KMS-11 (cell line): ENCODE data around the gene RAB26.

Experiments used
- H2AFZ ChIP-seq: fragments of 200-600 bp; sonication (generic); 2 replicates; pipeline ENCODE4 v1.6.1; 2016; ENCODE audit warnings: antibody characterized with exemption, mixed run types, low read depth
- H3K27ac ChIP-seq: fragments of 200-600 bp; sonication (generic); 2 replicates; pipeline ENCODE4 v1.6.1; 2016; ENCODE audit warnings: mild to moderate bottlenecking, mixed run types
- H3K27me3 ChIP-seq: fragments of 200-600 bp; sonication (generic); 2 replicates; pipeline ENCODE4 v1.6.1; 2017; ENCODE audit warnings: mild to moderate bottlenecking, low read depth, mixed run types, moderate library complexity; ENCODE audit not compliant: insufficient read depth
- H3K36me3 ChIP-seq: fragments of 200-600 bp; sonication (generic); 2 replicates; pipeline ENCODE4 v1.6.1; 2017; ENCODE audit warnings: mild to moderate bottlenecking, mixed run types; ENCODE audit not compliant: insufficient read depth
- H3K4me1 ChIP-seq: fragments of 200-600 bp; sonication (generic); 2 replicates; pipeline ENCODE4 v1.6.1; 2016; ENCODE audit warnings: mild to moderate bottlenecking, low read depth, mixed run types; ENCODE audit not compliant: poor library complexity, severe bottlenecking
- H3K4me2 ChIP-seq: fragments of 200-600 bp; sonication (generic); 2 replicates; pipeline ENCODE4 v1.7.0; 2016; ENCODE audit warnings: mild to moderate bottlenecking, mixed run types
- H3K4me3 ChIP-seq: fragments of 200-600 bp; sonication (generic); IDR thresholded peaks from 2 replicates; pipeline ENCODE4 v1.6.1; 2017; ENCODE audit warnings: low read depth, low read length, mixed read lengths; ENCODE audit not compliant: insufficient read depth
- H3K79me2 ChIP-seq: fragments of 200-600 bp; sonication (generic); 2 replicates; pipeline ENCODE4 v1.6.1; 2016; ENCODE audit warnings: low read depth, mixed run types; ENCODE audit not compliant: insufficient read depth
- H3K9ac ChIP-seq: fragments of 200-600 bp; sonication (generic); 2 replicates; pipeline ENCODE4 v1.6.1; 2016; ENCODE audit warnings: mild to moderate bottlenecking, mixed run types
- H4K20me1 ChIP-seq: fragments of 200-600 bp; sonication (generic); 2 replicates; pipeline ENCODE4 v1.6.1; 2016; ENCODE audit warnings: mild to moderate bottlenecking, mixed run types; ENCODE audit not compliant: insufficient read depth
- TF ChIP-seq, protein P1 (sequence below): fragments of 200-600 bp; sonication (generic); conservative IDR thresholded peaks from 2 replicates; pipeline ENCODE4 v1.6.1; 2017; ENCODE audit warnings: low read depth, mild to moderate bottlenecking, antibody characterized with exemption, low read length, moderate library complexity, mixed read lengths

The RAB26 gene

DNA sequence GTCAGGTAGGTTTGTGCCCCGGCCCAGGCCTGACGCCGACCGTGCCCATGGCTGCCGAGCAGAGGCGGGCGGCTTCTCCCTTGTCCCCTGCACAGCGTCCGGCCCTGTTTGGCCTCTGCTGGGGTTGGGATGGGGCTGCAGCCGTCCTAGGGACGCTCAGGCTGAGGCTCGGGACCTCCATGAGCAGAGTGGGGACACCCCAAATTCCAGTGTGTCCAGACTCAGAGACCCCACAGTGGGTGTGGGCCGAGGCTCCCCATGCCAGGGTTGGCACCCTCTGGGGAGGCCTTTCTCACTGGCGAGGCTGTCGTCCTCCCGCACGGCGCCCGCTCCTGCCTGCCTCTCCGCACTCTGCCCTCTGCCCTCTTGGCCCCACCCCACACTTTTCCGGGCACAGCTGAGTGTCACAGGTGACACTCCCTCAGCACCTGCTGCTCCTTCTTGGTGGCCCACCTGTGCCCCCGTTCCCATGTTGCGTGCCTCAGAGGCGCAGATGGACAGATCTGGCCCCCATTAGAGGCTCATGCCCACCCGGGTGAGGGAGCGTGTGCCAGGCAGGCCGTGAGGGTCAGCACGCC, 23.3 kb downstream of the RAB26 start:
- no peak overlapping the region for H3K4me3 ChIP-seq
- H2AFZ ChIP-seq, result no peak overlapping the region
- H3K9ac ChIP-seq, result no peak overlapping the region
- no peaks in the 10 kb centered on the region for H4K20me1 ChIP-seq
- H3K27me3 ChIP-seq, result no peaks in the 10 kb centered on the region
- peaks cover 6% of the 10 kb centered on the region; the same call in 1 of the 2 replicates for H3K36me3 ChIP-seq
- H3K4me2 ChIP-seq, result no peak overlapping the region
- no peak overlapping the region for H3K27ac ChIP-seq
- no peaks in the 10 kb centered on the region for H3K79me2 ChIP-seq
- TF ChIP-seq, protein P1, sequence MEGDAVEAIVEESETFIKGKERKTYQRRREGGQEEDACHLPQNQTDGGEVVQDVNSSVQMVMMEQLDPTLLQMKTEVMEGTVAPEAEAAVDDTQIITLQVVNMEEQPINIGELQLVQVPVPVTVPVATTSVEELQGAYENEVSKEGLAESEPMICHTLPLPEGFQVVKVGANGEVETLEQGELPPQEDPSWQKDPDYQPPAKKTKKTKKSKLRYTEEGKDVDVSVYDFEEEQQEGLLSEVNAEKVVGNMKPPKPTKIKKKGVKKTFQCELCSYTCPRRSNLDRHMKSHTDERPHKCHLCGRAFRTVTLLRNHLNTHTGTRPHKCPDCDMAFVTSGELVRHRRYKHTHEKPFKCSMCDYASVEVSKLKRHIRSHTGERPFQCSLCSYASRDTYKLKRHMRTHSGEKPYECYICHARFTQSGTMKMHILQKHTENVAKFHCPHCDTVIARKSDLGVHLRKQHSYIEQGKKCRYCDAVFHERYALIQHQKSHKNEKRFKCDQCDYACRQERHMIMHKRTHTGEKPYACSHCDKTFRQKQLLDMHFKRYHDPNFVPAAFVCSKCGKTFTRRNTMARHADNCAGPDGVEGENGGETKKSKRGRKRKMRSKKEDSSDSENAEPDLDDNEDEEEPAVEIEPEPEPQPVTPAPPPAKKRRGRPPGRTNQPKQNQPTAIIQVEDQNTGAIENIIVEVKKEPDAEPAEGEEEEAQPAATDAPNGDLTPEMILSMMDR, result no peak
- H3K4me1 ChIP-seq, result peaks cover 11% of the 10 kb centered on the region

DNA sequence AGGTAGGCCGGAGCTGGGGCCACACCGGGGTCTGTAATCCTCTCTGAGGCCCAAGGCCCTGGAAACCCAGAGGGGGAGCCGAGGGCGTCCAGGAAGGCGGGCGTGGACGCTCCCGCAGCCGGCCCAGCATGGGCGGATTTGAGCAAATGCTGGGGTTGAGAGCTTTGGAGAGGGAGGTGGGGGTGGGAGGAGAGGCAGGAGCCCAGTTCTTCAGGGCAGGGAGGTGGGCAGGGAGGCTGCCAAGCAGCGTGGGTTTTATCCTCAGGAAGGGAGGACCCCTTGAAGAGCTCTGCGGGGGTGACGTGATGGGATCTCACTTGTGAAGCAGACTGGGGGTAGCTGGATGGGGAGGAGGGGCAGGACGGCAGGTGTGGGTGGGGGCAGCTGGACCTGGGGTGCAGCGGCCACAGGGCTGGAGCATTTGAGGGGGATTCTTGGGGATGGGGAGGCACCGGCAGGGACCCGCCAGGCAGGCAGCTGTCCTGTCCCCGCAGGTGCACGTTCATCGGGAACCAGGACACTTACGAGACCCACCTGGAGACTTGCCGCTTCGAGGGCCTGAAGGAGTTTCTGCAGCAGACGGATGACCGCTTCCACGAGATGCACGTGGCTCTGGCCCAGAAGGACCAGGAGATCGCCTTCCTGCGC, 24.4 kb downstream of the RAB26 start:
- Histone ChIP-seq H4K20me1 (no peaks in the 10 kb centered on the region), H3K27me3 (no peaks in the 10 kb centered on the region), H3K36me3 (peaks cover 6% of the 10 kb centered on the region; the same call in 1 of the 2 replicates), H3K4me1 (peaks cover 6% of the 10 kb centered on the region), H3K4me3 (no peak overlapping the region), H3K4me2 (no peak overlapping the region), H3K79me2 (no peaks in the 10 kb centered on the region), H2AFZ (no peak overlapping the region), H3K27ac (no peak overlapping the region), H3K9ac (no peak overlapping the region)
- TF ChIP-seq, protein P1, result no peak

DNA sequence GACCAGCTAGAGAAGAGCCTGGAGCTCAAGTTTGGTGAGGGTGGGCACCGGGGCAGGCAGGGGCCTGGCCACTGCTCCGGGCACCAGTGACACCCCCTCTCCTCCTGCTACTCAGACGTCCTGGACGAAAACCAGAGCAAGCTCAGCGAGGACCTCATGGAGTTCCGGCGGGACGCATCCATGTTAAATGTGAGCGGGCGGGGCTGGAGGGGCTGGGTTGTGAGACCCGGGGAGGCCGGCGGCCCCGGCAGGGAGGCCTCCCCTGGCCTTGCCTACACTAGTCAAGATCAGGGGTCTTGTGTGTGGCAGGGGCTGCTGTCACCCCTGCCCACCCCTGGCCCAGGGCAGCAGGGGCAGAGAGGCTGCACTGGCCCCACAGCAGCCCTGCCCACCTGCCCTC, 24.9 kb downstream of the RAB26 start:
- H3K27me3 ChIP-seq, result no peaks in the 10 kb centered on the region
- no peak overlapping the region for H3K27ac ChIP-seq
- H3K4me3 ChIP-seq, result no peak overlapping the region
- H3K4me2 ChIP-seq, result no peak overlapping the region
- H3K36me3 ChIP-seq, result peaks cover 6% of the 10 kb centered on the region; the same call in 1 of the 2 replicates
- H3K4me1 ChIP-seq, result peaks cover under 1% of the 10 kb centered on the region
- no peaks in the 10 kb centered on the region for H3K79me2 ChIP-seq
- TF ChIP-seq, protein P1, result no peak
- no peaks in the 10 kb centered on the region for H4K20me1 ChIP-seq
- H2AFZ ChIP-seq, result no peak overlapping the region
- no peak overlapping the region for H3K9ac ChIP-seq

DNA sequence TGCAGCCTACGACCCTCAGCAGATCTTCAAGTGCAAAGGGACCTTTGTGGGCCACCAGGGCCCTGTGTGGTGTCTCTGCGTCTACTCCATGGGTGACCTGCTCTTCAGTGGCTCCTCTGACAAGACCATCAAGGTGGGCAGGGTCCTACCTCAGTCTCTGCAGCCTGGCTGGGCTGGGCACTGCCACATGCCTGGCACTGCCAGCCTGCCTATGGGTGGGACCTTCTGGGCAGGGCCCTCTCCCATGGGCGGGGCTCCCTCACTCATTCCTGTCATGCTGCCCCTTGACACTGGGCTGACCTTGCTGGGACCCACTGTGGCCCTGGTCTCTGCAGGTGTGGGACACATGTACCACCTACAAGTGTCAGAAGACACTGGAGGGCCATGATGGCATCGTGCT, 25.5 kb downstream of the RAB26 start:
- Histone ChIP-seq H3K27me3 (no peaks in the 10 kb centered on the region), H3K4me1 (no peaks in the 10 kb centered on the region), H4K20me1 (no peaks in the 10 kb centered on the region), H2AFZ (no peak overlapping the region), H3K79me2 (no peaks in the 10 kb centered on the region), H3K4me2 (no peak overlapping the region), H3K9ac (no peak overlapping the region), H3K27ac (no peak overlapping the region), H3K36me3 (peaks cover 6% of the 10 kb centered on the region; the same call in 1 of the 2 replicates), H3K4me3 (no peak overlapping the region)
- TF ChIP-seq, protein P1, result no peak
